Measurements from ENCODE around the gene PTPN14. TPM values are rescaled to one million over a fixed set of nuclear protein-coding genes. Genes with fewer than 3 reads are reported as not detected.

Gene PTPN14
- total RNA-seq, 1 experiment from 2014 or later = 76.4 TPM

GRCh38 chr1:214570442-214570841, 19.0 kb upstream of the PTPN14 start:
- Histone ChIP-seq H4K5ac (ENCODE audit: insufficient read length, low read depth, low read length) (no peak overlapping the region), H3K18ac (ENCODE audit: insufficient read length, low read depth, low read length) (no peak overlapping the region), H3K27me3 (ENCODE audit: insufficient read depth, low read length) (no peaks in the 10 kb centered on the region), H4K91ac (ENCODE audit: insufficient read length, low read depth, low read length) (no peak overlapping the region), H2BK120ac (ENCODE audit: low read depth, low read length, poor library complexity, severe bottlenecking) (no peak overlapping the region), H3K56ac (ENCODE audit: insufficient read length, low read depth, low read length) (no peak overlapping the region), H2BK5ac (ENCODE audit: insufficient read length, low read length) (no peak overlapping the region), H3K4me1 (ENCODE audit: insufficient read depth, low read length) (no peaks in the 10 kb centered on the region), H3K23ac (ENCODE audit: insufficient read length, low read depth, low read length) (no peak overlapping the region), H2BK20ac (ENCODE audit: low read depth, low read length, poor library complexity, severe bottlenecking) (no peak overlapping the region), H3K9me3 (ENCODE audit: control insufficient read depth, low read depth, low read length) (no peaks in the 10 kb centered on the region), H3K79me1 (ENCODE audit: insufficient read depth, low read depth, low read length, poor library complexity, severe bottlenecking) (no peaks in the 10 kb centered on the region), H4K20me1 (ENCODE audit: control insufficient read depth, insufficient read depth, insufficient read length) (no peaks in the 10 kb centered on the region), H3K4ac (ENCODE audit: low read depth, low read length) (no peak overlapping the region), H2AK5ac (ENCODE audit: insufficient read length, low read length) (no peak overlapping the region), H3K14ac (ENCODE audit: insufficient read depth, low read length) (no peak overlapping the region), H3T11ph (ENCODE audit: low read length) (no peak overlapping the region), H3K9ac (ENCODE audit: extremely low read depth, insufficient read length, low read length) (no peak overlapping the region), H2BK12ac (ENCODE audit: insufficient read length, low read depth, low read length) (no peak overlapping the region), H3K79me2 (ENCODE audit: insufficient read depth, low read length) (no peaks in the 10 kb centered on the region), H3K4me2 (ENCODE audit: insufficient read depth, insufficient read length, low read length) (no peak overlapping the region), H2AFZ (ENCODE audit: low read length) (no peak overlapping the region), H3K27ac (ENCODE audit: insufficient read length, low read depth, low read length) (no peak overlapping the region), H3K23me2 (ENCODE audit: insufficient read length, low read depth, low read length, poor library complexity, severe bottlenecking) (no peaks in the 10 kb centered on the region), H4K8ac (replicated peaks; ENCODE audit: insufficient read length, low read depth, low read length) (no peak overlapping the region), H2BK15ac (ENCODE audit: low read depth, low read length) (no peak overlapping the region)
- WGBS (ENCODE audit: extremely low coverage, insufficient read length, low lambda C conversion rate) = no CpG with 5 or more reads among the region's 2 CpGs
- TF ChIP-seq CTCF (conservative IDR thresholded peaks at IDR 0.05) = no peak
- DNase-seq = no peak
- H3K4me1 Mint-ChIP-seq = no peaks in the 10 kb centered on the region
- H3K36me3 Mint-ChIP-seq (ENCODE audit: insufficient read depth in 1 of 3, low read depth in 3 of 3) = no peaks in the 10 kb centered on the region
- no peak overlapping the region for H3K27ac Mint-ChIP-seq
- H3K4me3 Mint-ChIP-seq = no peak overlapping the region
- H3K27me3 Mint-ChIP-seq (ENCODE audit: low read depth) = no peaks in the 10 kb centered on the region
- H3K9me3 Mint-ChIP-seq = no peaks in the 10 kb centered on the region
